HG03108 (cell line): Measurements from ENCODE around the gene PTPN12.
"Not testable (repeated sequence)": the region's sequence is repeated elsewhere in the genome, so short reads cannot be mapped to it uniquely, and the experiment has no call there.

Source experiments
- ATAC-seq: cut with Tn5 transposase; IDR thresholded peaks from one replicate; pipeline ENCODE4 v1.9.1; 2021; ENCODE audit warnings: moderate library complexity; ENCODE audit not compliant: unreplicated experiment

Gene PTPN12

GRCh38 chr7:77575187-77575586 lies 38.1 kb downstream of the PTPN12 start:
- no peak for ATAC-seq

- ATAC-seq, result no peak
Observed at GRCh38 chr7:77576856-77577255, 39.8 kb downstream of the PTPN12 start.

DNA sequence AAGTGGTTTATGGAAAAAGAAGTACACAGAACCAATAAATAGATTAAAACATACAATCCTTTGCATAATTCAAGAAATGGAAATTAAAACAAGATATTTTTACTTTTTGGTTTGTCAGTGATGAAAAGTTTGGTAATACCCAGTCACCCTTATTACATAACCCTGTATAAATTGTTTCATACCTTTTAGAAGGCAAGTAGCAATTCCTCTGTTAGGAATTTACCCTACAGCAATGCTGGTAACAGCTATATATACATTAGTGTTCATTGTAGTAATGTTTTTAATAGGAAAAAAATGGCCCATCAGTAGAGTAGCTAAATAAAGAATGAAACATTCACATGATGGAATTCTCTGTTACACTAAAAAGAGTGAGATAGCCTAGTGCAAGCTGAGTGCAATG lies 42.7 kb downstream of the PTPN12 start:
- no peak for ATAC-seq

DNA sequence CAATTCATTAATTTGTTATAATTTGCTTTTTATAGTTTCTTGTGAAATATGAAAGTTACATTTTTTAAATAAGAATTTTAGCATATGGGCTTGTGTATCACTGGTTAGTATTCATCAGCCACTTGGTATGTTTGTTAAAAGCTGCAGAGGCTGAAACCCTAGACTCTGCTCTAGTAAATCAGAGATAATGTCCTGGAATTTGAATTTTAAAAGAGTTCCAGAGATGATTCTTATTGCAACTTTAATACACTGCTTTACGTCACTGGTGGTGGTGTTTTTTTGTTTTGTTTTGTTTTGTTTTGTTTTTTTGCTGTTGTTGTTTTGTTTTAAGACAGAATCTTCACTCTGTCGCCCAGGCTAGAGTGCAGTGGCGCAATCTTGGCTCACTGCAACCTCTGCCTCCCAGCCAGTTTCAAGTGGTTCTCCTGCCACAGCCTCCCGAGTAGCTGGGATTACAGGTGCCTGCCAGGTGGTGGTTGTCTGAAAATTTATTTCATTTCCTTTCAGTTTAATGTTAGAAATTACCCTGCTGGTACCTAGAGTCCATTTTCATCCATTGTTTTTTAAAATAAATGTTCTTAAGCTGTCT lies 43.8 kb downstream of the PTPN12 start:
- ATAC-seq, result no peak

DNA sequence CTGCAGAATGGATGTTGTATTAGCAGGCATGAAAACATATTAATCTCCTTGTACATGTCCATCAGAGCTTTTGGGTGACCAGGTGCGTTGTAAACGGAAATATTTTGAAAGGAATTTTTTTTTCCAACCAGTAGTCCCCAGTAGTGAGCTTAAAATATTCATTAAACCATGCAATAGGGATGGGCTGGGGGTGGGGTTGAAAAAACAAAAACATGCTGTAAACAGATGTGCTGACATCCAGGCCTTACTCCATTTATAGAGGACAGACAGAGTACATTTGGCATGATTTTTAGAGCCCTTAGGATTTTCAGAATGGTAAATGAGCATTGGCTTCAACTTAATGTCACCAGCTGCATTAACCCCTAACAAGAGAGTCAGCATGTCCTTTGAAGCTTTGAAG lies 50.2 kb downstream of the PTPN12 start:
- ATAC-seq, result no peak

GRCh38 chr7:77600952-77601351 lies 63.9 kb downstream of the PTPN12 start:
- ATAC-seq, result no peak

DNA sequence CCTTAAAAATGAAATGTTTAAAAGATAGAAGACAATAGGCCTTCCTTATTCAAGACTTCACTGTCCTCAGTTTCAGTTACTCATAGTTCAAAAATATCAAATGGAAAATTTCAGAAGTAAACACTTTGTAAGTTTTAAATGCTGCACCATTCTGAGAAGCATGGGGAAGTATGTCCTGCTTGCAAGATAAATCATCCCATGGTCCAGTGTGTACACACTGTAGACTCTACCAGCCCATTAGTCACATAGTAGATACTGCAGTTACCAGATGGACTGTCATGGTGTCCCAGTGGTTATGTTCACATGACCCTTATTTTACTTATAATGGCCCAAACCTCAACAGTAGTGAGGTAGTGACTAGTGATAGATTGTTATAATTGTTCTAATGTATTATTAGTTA lies 69.5 kb downstream of the PTPN12 start:
- no peak for ATAC-seq

GRCh38 chr7:77619314-77619713 lies 82.2 kb downstream of the PTPN12 start:
- ATAC-seq, result no peak

DNA sequence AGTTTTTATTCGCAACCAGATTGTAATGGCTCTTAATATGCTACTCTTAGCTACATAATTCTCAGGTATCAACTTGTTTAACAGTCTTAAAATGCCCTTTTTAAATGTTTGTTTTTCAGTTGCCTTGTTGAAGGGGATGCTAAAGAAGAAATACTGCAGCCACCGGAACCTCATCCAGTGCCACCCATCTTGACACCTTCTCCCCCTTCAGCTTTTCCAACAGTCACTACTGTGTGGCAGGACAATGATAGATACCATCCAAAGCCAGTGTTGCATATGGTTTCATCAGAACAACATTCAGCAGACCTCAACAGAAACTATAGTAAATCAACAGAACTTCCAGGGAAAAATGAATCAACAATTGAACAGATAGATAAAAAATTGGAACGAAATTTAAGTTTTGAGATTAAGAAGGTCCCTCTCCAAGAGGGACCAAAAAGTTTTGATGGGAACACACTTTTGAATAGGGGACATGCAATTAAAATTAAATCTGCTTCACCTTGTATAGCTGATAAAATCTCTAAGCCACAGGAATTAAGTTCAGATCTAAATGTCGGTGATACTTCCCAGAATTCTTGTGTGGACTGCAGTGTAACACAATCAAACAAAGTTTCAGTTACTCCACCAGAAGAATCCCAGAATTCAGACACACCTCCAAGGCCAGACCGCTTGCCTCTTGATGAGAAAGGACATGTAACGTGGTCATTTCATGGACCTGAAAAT lies 89.7 kb downstream of the PTPN12 start:
- no peak for ATAC-seq

DNA sequence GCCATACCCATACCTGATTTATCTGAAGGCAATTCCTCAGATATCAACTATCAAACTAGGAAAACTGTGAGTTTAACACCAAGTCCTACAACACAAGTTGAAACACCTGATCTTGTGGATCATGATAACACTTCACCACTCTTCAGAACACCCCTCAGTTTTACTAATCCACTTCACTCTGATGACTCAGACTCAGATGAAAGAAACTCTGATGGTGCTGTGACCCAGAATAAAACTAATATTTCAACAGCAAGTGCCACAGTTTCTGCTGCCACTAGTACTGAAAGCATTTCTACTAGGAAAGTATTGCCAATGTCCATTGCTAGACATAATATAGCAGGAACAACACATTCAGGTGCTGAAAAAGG lies 90.2 kb downstream of the PTPN12 start:
- no peak for ATAC-seq

DNA sequence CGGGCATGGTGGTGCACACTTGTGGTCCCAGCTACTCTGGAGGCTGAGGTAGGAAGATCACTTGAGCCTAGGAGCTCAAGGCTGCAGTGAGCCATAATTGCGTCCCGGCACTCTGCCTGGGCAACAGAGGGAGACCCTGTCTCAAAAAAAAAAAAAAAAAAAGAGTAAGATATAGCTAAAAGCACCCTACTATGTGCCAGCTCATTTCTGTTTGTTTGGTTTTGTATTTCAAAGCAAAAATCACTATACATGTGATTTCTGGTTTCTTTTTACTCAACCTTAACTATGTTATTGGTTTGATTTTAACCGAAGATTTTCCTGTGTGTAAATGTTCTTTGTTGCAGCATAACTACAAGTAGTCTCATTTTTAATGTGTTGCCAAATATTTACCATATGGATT lies 92.7 kb downstream of the PTPN12 start:
- no peak for ATAC-seq

GRCh38 chr7:77631820-77632219 lies 94.7 kb downstream of the PTPN12 start:
- no peak for ATAC-seq

GRCh38 chr7:77644774-77645173 lies 107.7 kb downstream of the PTPN12 start:
- no peak for ATAC-seq

DNA sequence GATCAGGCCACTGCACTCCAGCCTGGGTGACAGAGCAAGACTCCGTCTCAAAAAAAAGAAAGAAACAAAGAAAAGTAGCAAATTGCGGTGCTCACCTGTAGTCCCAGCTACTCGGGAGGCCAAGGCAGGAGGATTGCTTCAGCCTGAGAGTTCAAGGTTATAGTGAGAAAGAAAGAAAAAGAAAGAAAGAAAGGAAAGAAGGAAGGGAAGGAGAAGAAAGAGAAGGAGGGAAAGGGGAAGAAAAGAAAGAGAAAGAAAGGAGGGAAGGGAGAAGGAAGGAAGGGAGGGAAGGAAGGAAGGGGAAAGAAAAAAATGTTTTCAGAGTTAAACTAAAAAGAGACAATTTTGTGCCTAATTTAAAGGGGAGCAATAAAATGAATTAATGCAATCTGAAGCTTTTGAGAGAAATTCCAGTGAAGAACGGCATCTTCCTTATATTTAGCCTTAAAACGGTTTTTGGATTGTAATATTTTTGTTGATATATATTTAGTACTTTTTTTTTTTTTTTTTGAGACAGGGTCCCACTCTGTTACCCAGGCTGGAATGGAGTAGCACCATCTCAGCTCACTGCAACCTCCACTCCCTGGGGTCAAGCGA lies 111.7 kb downstream of the PTPN12 start:
- no peak for ATAC-seq

GRCh38 chr7:77649716-77650349 lies 112.7 kb downstream of the PTPN12 start:
- ATAC-seq, result no peak

DNA sequence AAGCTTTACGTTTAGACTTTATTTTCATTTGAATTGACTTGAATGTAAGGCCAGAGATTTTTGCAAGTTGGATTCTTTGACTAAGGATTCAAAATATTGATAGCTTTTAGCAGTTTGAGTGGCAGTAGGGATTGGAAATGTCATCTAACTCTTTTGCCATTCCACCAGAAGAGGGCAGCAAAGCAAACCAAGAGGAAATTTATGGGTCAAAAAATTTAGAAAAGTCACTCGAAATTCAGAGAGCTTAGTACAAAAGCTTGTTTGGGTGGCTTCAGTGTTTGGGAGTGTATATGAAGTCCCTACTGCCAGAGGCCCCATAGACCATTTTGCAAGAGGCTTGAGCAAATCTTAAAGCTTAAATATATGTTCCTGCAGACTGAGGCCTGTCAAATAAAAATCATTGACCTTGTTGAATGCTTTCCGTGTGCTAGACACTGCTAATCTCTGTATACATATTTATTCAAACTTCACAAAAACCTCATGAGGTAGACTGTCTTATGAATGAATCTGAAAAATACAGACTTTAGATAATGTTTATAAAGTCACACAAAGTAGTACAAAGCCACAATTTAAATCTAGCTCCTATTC lies 114.6 kb downstream of the PTPN12 start:
- no peak for ATAC-seq

DNA sequence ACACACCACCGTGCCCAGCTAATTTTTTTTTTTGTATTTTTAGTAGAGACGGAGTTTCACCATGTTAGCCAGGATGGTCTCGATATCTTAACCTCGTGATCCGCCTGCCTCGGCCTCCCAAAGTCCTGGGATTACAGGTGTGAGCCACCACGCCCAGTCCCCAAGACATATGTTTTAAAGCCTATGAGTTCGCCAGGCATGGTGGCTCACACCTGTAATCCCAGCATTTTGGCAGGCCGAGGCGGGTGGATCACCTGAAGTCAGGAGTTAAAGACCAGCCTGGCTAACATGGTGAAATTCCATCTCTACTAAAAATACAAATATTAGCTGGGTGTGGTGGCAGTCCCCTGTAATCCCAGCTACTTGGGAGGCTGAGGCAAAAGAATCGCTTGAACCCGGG lies 115.7 kb downstream of the PTPN12 start:
- ATAC-seq, result not testable (repeated sequence)

GRCh38 chr7:77653572-77653971 lies 116.5 kb downstream of the PTPN12 start:
- ATAC-seq, result no peak

DNA sequence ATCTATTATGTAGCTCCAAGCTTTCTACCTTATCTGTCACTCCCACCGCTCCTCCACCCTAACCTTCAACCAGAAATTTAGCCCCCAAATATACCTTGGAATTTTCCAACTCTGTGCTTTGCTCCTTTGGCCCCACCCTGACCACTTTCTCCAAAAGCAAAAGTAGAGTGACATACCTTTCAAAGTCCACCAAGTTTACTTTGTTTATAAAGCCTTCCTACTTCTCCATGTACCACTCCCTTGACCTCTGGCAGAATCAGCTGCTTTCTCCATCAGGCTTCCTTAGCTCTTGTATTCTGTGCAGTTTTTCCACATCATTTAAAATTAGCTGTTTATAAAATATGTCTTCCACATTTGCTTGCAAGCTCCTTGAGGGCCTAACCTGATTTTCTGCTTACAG lies 118.3 kb downstream of the PTPN12 start:
- ATAC-seq, result no peak

DNA sequence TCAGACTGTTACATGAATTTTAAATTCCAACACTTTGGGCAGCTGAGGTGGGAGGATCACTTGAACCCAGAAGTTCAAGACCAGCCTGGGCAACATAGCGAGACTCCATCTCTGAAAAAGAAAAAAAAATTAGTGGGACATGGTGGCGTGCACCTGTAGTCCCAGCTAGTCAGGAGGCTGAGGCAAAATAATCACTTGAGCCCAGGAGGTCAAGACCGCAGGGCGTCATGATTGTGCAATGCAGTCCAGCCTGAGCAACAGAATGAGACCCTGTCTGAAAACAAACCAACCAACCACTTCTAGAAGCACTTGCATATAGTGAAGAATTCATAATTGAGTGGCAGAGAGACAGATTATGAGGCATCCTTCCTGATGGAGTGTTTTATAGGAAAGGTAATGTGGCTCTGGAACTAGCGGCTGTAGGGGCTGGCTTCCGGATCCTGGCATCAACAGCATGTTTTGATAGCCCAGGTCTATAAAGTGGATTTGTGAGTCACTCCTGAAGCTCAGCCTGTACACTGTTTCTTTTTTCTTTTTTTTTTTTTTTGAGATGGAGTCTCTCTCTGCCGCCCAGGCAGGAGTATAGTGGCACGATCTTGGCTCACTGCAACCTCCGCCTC lies 118.9 kb downstream of the PTPN12 start:
- no peak for ATAC-seq
